Activated CD8-positive, alpha-beta memory T cell treated with anti-CD3 and anti-CD28 coated beads, Interleukin-2, amount 10 ng/mL, durations not matched to agents 7 days and 5 days (primary cell): ENCODE measurements around the gene TLL2. TPM values are rescaled to one million over a fixed set of nuclear protein-coding genes. Genes with fewer than 3 reads are reported as not detected.

Experiments
- ATAC-seq: fragments of 150-1000 bp; cut with Tn5 transposase; one replicate; pipeline ENCODE4 v1.10.0; 2021; ENCODE audit warnings: moderate library complexity
- CTCF ChIA-PET: fragments of 350-600 bp; sonication (Branson Sonifier 250); formaldehyde crosslinking; loops from one replicate; lab custom pipeline; 2021; ENCODE audit warnings: antibody characterized with exemption; lab: Charles Lee
- DNase-seq: peaks from one replicate; pipeline ENCODE4 v3.0.0-alpha.2; 2020
- H3K27ac Mint-ChIP-seq: one replicate; pipeline ENCODE4 v1.8.0; 2021; ENCODE audit warnings: mild to moderate bottlenecking, mixed read lengths
- H3K27me3 Mint-ChIP-seq: one replicate; pipeline ENCODE4 v1.8.0; 2021; ENCODE audit warnings: mixed read lengths
- H3K36me3 Mint-ChIP-seq: one replicate; pipeline ENCODE4 v1.8.0; 2021; ENCODE audit warnings: mild to moderate bottlenecking, mixed read lengths
- H3K4me1 Mint-ChIP-seq: one replicate; pipeline ENCODE4 v1.8.0; 2021; ENCODE audit warnings: mixed read lengths
- H3K4me3 Mint-ChIP-seq: one replicate; pipeline ENCODE4 v1.8.0; 2021; ENCODE audit warnings: mild to moderate bottlenecking, moderate library complexity, mixed read lengths
- H3K9me3 Mint-ChIP-seq: one replicate; pipeline ENCODE4 v1.8.0; 2022; ENCODE audit warnings: low read depth, mixed read lengths
- total RNA-seq, 2 experiments: library from RNA; stranded (reverse); gene quantifications; one replicate each; pipeline ENCODE4 v1.2.3, GENCODE V29; 2021

The TLL2 gene
- total RNA-seq, 2 experiments from 2014 or later = not detected

DNA sequence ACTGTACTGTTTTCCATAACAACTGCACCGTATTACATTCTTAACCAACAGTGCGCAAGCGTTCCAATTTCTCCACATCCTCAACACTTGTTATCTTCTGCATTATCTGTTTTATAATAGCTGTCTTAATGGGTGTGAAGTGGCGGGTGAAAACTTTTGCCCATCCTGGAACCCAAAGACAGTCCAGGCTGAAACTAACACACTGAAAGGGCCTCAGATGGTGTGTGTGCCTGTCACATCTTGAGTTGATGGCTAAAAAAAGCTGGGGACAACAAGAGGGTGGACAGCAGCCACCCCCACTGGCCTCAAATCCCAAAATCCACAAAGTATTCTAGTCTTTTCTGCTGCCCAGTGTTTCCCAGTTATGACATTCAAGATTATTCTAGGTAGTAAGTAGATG is 174.3 kb downstream of the TLL2 start:
- CTCF ChIA-PET = interaction anchor here (0.6 to 3.6 kb wide), 5 partner anchors 48 to 323 kb away, joined by 3 to 18 read pairs (median 4); no protein-coding TSS in a partner anchor

DNA sequence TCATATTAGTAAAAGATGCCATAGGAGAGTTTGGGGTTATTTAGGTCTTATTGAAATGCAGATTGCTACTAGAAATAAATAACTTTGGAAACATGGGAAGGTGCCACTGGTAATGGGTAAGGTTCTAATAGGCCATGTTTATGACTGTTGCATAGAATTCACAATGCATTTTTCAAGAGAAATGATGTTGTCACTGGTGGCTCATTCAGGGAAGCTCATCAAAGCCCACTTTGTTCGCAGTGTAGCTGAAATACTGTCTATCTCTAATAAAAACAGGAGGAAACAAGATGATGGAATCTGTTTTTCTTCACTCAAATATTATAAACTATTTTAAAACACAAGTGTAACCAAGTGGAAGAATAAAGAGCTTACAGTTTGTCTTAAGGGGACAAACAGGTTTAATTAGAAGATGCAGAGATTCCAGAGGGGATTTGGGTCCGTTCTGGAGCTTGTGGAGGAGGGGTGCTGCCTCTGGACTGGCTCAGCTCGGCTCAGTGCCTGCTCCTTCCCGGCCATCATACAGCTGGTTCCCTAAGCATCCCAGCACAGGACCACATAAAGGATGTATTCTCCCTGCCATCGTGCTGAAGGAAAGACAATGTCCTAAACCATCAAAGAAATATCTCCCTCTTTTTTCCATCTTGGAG is 175.3 kb downstream of the TLL2 start:
- Mint-ChIP-seq H3K9me3 (no peaks in the 10 kb centered on the region), H3K36me3 (no peaks in the 10 kb centered on the region), H3K4me1 (peaks cover 6% of the 10 kb centered on the region), H3K4me3 (no peak overlapping the region), H3K27me3 (peaks cover 50% of the 10 kb centered on the region), H3K27ac (no peak overlapping the region)
- ATAC-seq (no peak), DNase-seq (no peak)
- CTCF ChIA-PET = interaction anchor here (0.7 to 1.5 kb wide), 2 partner anchors 109 to 645 kb away, joined by 3 read pairs; partner anchors contain the start of gene TCTN3

More for the DNA sequence above, 174.3 kb downstream of the TLL2 start:
- Mint-ChIP-seq H3K27ac (no peak overlapping the region), H3K4me1 (peaks cover 6% of the 10 kb centered on the region), H3K4me3 (no peak overlapping the region), H3K9me3 (no peaks in the 10 kb centered on the region), H3K27me3 (peaks cover 43% of the 10 kb centered on the region), H3K36me3 (peaks cover 2% of the 10 kb centered on the region)
- DNase-seq = no peak
- no peak for ATAC-seq

DNA sequence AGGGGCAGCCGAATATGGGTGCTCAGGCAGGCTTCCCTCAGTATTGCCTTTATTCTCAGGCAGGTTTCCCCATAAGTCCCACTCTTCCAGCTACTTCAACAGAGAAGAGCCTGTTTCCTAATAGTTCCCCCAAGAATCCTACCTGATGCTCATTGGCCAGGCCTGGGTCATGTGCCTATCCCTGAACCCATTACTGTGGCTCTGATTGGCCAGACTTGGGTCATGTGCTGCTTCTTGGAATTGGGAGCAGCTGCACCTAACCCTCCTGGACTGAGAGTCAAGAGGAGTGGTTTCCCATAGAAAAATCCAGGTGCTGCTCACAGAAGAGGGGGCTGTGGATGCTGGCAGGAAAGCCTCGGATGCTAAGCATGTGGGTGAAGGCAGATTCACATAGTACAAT is 176.6 kb downstream of the TLL2 start:
- Mint-ChIP-seq H3K27me3 (peaks cover 54% of the 10 kb centered on the region), H3K27ac (no peak overlapping the region), H3K36me3 (no peaks in the 10 kb centered on the region), H3K4me3 (no peak overlapping the region), H3K4me1 (peaks cover 8% of the 10 kb centered on the region), H3K9me3 (no peaks in the 10 kb centered on the region)
- CTCF ChIA-PET = interaction anchor here (1.6 to 1.9 kb wide), 2 partner anchors 108 to 319 kb away, joined by 6 to 9 read pairs; no protein-coding TSS in a partner anchor
- DNase-seq (no peak), ATAC-seq (no peak)

DNA sequence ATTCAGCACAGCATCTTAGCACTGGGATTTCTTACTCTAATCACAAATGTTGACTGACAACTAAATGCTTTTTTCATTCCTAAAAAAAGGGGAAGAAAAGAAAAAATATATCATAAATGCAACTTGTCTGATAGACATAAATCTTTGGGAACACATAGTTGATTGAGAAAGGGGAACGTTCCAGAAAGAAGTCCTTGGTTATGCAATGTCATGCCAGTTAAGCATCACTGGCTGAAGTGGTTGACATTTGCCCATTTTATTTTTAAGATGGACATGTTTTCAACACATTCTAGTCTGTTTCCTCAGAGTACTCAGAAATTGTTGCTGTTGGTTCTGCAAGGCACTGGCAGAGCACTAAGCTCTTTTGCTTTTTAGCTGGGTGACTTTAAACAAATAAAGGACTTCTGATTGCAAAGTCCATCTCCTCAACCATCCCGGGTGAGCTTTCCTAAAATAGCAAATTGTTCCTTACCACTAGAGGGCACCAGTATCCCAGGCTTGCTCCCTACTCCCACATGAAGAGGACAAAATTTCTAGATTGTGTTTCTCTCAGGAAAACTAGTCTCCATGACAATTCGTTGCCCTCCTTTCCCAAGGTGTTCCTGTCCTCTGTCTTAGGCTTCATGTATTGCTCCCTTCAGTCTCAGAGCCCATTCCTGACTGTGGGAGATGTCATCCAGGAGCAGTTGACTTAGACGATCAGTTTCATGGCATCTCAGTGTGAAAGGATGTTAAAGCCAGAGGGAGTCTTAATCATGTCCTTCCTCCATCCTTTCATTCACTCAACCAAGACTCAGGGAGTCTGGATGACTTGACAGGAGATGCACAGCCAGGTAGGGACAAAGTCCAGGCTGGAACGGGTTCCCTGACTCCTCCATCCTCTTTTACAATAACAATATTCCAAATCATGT is 178.9 kb downstream of the TLL2 start:
- CTCF ChIA-PET = interaction anchor here (1.1 to 1.7 kb wide), 4 partner anchors 15 to 316 kb away, joined by 3 to 6 read pairs (median 4); no protein-coding TSS in a partner anchor
- ATAC-seq = no peak

DNA sequence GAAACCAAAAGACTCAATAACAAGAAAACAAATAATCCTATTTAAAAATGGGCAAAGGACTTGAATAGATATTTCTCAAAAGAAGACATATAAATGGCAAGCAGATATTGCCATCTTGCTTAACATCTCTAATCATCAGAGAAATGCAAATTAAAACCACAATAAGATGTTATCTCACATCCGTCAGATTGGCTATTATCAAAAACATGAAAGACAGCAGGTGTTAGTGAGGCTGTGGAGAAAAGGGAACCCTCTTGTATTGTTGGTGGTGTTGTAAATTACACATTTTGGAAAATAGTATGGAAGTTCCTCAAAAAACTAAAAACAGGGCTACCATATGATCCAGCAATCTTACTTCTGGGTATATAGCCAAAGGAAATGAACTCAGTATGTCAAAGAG is 180.6 kb downstream of the TLL2 start:
- ATAC-seq = no peak
- H3K4me3 Mint-ChIP-seq = no peak overlapping the region
- CTCF ChIA-PET = no interaction called here

More for the DNA sequence above, 178.9 kb downstream of the TLL2 start:
- Mint-ChIP-seq H3K27me3 (peaks cover 61% of the 10 kb centered on the region), H3K36me3 (no peaks in the 10 kb centered on the region), H3K4me1 (peaks cover 2% of the 10 kb centered on the region), H3K4me3 (no peak overlapping the region), H3K27ac (no peak overlapping the region), H3K9me3 (no peaks in the 10 kb centered on the region)
- DNase-seq = no peak

DNA sequence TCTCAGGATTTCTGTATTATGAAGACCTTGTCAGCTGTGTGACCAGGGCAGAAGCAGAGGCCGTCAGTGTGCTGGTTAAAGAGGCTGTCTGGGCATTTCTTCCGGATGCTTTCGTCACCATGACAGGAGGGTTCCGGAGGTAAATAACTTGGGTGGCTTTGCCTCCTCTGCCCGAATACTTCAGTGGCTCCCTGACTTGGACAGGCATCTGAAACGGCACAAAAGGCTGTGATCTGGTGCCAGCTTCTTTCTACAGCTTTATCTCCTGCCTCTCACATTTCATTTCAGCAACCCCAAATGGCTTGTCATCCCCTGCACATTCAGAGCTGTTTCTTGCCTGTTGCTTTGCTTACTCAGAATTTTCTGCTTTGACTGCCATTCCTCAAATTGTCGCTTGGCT is 186.3 kb downstream of the TLL2 start:
- H3K27ac Mint-ChIP-seq = no peak overlapping the region
- CTCF ChIA-PET = interaction anchor here (1.2 to 1.6 kb wide), 2 partner anchors 14 to 98 kb away, joined by 3 to 4 read pairs; no protein-coding TSS in a partner anchor

More for the DNA sequence above, 180.6 kb downstream of the TLL2 start:
- Mint-ChIP-seq H3K4me1 (peaks cover 2% of the 10 kb centered on the region), H3K36me3 (no peaks in the 10 kb centered on the region), H3K27ac (no peak overlapping the region), H3K27me3 (peaks cover 65% of the 10 kb centered on the region), H3K9me3 (no peaks in the 10 kb centered on the region)
- no peak for DNase-seq

DNA sequence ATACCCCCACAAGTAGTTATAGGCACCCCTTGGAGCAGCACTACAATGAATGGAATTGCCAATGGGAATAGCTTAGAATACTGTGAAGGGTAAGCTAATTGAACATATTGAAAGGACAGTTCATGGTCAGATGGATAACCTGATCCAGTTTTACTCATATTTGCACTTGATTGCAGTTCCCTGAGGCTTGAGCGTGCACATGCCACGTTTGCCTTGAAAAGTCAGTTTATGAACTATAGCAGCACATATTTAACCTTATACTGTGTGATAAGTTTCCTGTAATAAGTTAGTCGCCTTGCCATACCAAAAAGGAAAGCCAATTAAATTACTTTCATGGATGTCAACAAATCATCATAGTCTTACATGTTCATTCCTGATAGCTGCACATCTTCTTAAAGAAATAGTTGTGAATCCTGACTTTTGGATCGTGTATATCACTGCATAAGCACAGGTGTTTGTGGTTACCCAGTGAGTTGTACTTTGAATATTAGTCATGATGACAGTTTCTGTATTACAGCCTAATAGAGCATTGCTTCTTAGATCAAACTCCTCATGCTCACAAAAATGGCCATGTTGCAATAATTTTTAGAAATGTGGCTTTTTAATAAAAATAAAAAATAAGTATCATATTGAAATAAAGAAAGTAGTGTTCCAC is 187.9 kb downstream of the TLL2 start:
- H3K9me3 Mint-ChIP-seq = no peaks in the 10 kb centered on the region
- no peaks in the 10 kb centered on the region for H3K36me3 Mint-ChIP-seq
- ATAC-seq (peak; percentile 61), DNase-seq (no peak)
- H3K27ac Mint-ChIP-seq = no peak overlapping the region
- peaks cover 7% of the 10 kb centered on the region for H3K4me1 Mint-ChIP-seq
- CTCF ChIA-PET = no interaction called here
- peaks cover 64% of the 10 kb centered on the region for H3K27me3 Mint-ChIP-seq
- H3K4me3 Mint-ChIP-seq = no peak overlapping the region

More for the DNA sequence above, 186.3 kb downstream of the TLL2 start:
- Mint-ChIP-seq H3K27me3 (peaks cover 67% of the 10 kb centered on the region), H3K36me3 (no peaks in the 10 kb centered on the region), H3K4me3 (no peak overlapping the region), H3K4me1 (peaks cover 7% of the 10 kb centered on the region), H3K9me3 (no peaks in the 10 kb centered on the region)
- no peak for DNase-seq
- ATAC-seq = no peak

DNA sequence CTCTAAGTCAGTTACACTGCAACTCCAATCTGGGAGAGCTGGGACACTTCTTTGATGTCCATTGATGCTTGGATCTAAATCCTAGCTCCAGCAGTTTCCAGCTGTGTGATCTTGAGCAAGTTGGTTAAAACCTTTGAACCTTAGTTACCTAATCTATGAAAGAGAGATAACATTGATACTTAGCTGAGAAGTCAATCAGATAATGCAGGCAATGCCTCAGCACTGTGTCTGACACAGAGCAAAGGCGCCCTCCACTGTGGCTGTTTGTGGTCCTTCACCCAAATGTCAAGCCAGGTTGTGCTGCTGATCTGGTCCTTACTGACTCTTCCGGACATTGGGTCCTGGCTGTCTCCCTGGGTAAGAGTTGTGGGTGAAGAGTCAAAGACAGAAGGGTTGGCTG is 189.3 kb downstream of the TLL2 start:
- Mint-ChIP-seq H3K4me3 (no peak overlapping the region), H3K9me3 (no peaks in the 10 kb centered on the region), H3K36me3 (no peaks in the 10 kb centered on the region), H3K4me1 (peaks cover 7% of the 10 kb centered on the region), H3K27me3 (peaks cover 72% of the 10 kb centered on the region), H3K27ac (no peak overlapping the region)
- no peak for ATAC-seq
- CTCF ChIA-PET = no interaction called here
- no peak for DNase-seq

DNA sequence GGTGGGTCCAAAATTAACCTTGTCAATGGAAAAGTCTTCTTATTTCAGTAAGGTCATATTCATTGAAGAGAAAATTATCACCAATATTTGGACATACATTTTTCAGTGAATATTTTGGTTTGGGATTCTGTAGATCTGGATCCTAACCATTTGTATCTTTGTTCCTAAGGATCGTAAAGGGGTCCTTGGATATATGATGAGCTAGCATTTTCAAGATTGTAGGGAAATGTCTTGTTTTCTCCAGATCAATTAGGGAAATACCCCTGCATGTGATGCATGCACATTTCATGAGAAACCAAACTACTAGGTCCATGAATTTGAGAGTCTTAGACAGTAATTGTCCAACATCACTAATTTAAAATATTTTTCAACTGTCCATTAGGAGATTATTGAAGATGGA is 191.5 kb downstream of the TLL2 start:
- no peaks in the 10 kb centered on the region for H3K36me3 Mint-ChIP-seq
- CTCF ChIA-PET = interaction anchor here (1.1 kb wide), 1 partner anchor 48 kb away, joined by 3 read pairs; no protein-coding TSS in a partner anchor
- H3K9me3 Mint-ChIP-seq = no peaks in the 10 kb centered on the region
- peaks cover 7% of the 10 kb centered on the region for H3K4me1 Mint-ChIP-seq
- H3K27me3 Mint-ChIP-seq = peaks cover 67% of the 10 kb centered on the region
- no peak overlapping the region for H3K4me3 Mint-ChIP-seq
- H3K27ac Mint-ChIP-seq = no peak overlapping the region
- DNase-seq = no peak
- ATAC-seq = no peak

DNA sequence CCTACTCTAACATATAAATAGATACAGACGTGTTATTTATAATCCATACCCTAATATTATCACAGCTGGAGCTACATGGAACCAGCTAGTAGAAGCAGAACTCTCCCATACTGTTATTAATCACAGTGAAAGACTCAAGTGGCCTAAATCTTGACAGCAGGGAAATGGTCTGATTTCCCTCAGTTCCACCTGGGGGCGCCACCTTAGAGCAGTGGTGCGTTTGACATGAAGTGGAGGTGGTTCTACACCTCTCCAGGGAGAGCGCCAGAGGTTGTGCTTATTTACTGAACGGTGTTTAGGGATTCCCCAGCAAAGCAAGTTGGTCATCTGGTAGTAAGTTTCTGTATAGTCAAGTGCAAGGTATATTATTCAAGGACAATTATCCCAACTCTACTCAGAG is 191.9 kb downstream of the TLL2 start:
- peaks cover 7% of the 10 kb centered on the region for H3K4me1 Mint-ChIP-seq
- CTCF ChIA-PET = interaction anchor here (1.1 kb wide), 1 partner anchor 49 kb away, joined by 3 read pairs; no protein-coding TSS in a partner anchor
- DNase-seq (no peak), ATAC-seq (no peak)
- no peak overlapping the region for H3K27ac Mint-ChIP-seq
- no peak overlapping the region for H3K4me3 Mint-ChIP-seq
- H3K27me3 Mint-ChIP-seq = peaks cover 66% of the 10 kb centered on the region
- H3K9me3 Mint-ChIP-seq = no peaks in the 10 kb centered on the region
- no peaks in the 10 kb centered on the region for H3K36me3 Mint-ChIP-seq

DNA sequence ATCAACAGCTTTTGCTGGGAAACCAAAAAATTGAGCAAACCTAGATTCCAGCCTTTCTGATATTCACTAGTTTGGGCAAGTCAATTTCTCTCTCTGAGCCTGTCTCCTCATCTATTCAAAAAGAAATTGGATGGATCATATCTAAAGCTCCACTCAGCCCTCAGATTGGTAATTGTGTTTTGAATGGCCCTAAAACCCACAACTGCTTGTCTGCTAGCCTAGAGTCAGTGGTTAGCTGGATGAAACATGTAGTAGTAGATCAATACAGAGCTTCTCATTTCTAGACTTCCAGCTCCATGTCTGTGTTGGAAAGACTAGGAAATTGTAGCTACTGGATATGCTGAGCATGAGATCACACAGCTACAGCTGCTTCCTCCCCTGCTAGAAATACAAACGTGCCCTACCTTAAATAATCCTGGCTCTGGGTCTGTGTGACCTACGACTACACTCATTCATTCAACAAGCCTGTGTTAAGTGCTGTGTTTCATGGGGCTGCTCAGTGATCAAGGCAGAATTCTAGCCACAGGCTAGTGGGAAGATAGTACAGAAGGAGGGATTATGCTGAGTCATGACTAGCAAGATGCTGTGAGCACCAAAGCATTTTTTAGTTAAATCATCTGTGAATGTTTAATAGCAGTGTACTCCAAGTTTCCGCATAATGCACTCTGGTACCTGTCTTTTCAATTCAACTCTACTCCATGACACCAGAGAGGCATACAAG is 193.8 kb downstream of the TLL2 start:
- Mint-ChIP-seq H3K36me3 (no peaks in the 10 kb centered on the region), H3K27me3 (peaks cover 67% of the 10 kb centered on the region), H3K27ac (no peak overlapping the region), H3K4me1 (no peaks in the 10 kb centered on the region), H3K9me3 (no peaks in the 10 kb centered on the region), H3K4me3 (no peak overlapping the region)
- CTCF ChIA-PET = interaction anchor here (1.1 to 2.1 kb wide), 2 partner anchors 15 to 90 kb away, joined by 4 to 6 read pairs; no protein-coding TSS in a partner anchor
- no peak for DNase-seq
- ATAC-seq = no peak

DNA sequence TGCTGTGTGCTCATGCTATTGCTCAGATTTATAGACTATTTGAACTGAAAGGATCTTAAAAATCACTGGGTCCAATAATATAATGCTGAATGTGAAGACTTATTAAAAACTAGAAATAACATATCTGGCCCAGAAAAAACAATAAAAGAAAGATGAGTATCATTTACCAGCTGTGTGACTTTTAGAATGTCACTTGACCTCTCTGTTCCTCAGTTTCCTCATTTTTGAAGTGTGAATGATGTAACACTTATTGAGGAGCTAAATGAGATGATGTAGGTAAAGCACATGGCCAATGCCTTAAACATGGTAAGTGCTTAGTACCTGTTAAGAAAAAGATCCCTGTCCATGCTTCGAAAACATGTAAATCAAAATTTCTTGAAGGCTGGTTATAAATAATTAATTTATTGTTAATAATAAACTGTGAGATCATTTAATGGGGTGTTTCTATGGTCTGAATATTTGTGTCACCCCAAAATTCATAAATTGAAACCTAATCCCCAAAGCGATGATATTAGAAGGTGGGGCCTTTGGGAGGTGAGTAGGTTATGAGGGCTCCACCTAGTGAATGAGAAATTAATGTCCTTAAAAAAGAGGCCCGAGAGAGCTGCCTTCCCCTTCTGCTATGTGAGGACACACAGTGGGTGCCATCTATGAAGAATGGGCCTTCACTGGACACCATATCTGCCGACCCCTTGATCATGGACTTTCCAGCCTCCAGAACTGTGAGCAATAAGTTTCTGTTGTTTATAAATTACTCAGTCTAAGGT is 196.5 kb downstream of the TLL2 start:
- Mint-ChIP-seq H3K27me3 (peaks cover 65% of the 10 kb centered on the region), H3K36me3 (no peaks in the 10 kb centered on the region), H3K27ac (no peak overlapping the region), H3K4me1 (no peaks in the 10 kb centered on the region), H3K9me3 (no peaks in the 10 kb centered on the region), H3K4me3 (no peak overlapping the region)
- no peak for DNase-seq
- CTCF ChIA-PET = interaction anchor here (1.3 kb wide), 1 partner anchor 19 kb away, joined by 3 read pairs; no protein-coding TSS in a partner anchor
- ATAC-seq = no peak
